Esophagus squamous epithelium (tissue), 4 donors: Measurements from ENCODE around the gene CHRM1.

ENCODE experiments used
- CTCF ChIP-seq, 6 experiments: fragments of 450-650 bp in 4 of 6; fragments of 200-600 bp in 2 of 6; sonication (generic) in 2 of 6; IDR thresholded peaks; one replicate each; pipeline ENCODE4 v1.5.1; 2016 to 2019; ENCODE audit warnings: antibody characterized with exemption in 6 of 6, mild to moderate bottlenecking in 4 of 6, moderate library complexity in 4 of 6
- POLR2A ChIP-seq, 4 donors: fragments of 450-650 bp; IDR thresholded peaks; one replicate each; pipeline ENCODE4 v1.6.1; 2017; ENCODE audit warnings: antibody characterized with exemption in 4 of 4, mild to moderate bottlenecking in 4 of 4, moderate library complexity in 3 of 4

GRCh38 chr11:62889126-62889483, 32.1 kb downstream of the CHRM1 start:
- TF ChIP-seq CTCF (IDR thresholded peaks at IDR 0.05) (no peak), POLR2A (IDR thresholded peaks at IDR 0.05) (no peak)
